ENCODE measurements around the gene FAM221A.

- TF ChIP-seq HCFC1 (IDR thresholded peaks at IDR 0.05; ENCODE audit: low read depth, low read length) (no peak), POLR3A (IDR thresholded peaks at IDR 0.05; ENCODE audit: borderline replicate concordance, extremely low read depth, insufficient read depth, insufficient read length) (no peak)
Observed at GRCh38 chr7:23664122-23664521, 15.9 kb upstream of the FAM221A start.

Measured in K562 (cell line).